Measurements from ENCODE around the gene BABAM2. TPM values are rescaled to one million over a fixed set of nuclear protein-coding genes. Genes with fewer than 3 reads are reported as not detected.

Gene BABAM2
- polyA plus RNA-seq, 4 donors: 43.6 to 58.2 (median 51.3) TPM

DNA sequence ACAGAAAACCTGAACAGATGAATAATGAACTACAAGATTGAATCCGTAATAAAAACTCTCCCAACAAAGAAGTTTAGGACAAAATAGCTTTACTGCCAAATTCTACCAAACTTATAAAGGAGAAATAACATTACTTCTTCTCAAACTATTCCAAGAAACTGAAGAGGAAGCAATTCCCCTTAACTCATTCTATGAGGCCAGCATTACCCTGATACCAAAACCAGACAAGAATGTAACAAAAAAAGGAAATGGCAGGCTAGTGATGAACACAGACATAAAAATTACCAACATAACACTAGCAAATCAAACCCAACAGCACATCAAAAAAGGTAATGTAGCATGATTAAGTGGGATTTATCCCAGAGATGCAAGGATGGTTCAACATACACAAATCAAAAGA, 288.4 kb downstream of the BABAM2 start:
- DNase-seq (ENCODE audit: low read depth in 4 of 4, low spot score in 2 of 4): no peak

DNA sequence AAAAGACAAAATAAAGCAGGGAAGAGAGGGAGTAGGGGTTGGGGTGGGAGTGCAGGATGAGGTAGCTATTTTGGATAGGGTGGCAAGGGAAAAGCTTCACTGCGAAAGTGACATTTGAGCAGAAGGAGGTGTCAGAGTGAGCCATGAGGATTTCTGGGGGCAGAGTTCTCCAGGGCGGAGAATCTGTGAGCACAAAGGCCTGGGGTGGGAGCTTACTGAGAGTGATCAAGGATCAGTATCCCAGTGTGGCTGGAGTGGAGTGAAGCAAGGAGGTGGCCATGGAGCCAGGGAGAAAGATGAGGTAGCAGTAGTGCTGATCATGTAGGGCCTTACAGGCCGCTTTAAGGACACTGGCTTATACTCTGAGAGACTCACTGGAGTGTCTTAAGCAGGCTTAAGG, 291.3 kb downstream of the BABAM2 start:
- no peak for DNase-seq (ENCODE audit: low read depth in 4 of 4, low spot score in 2 of 4)

DNA sequence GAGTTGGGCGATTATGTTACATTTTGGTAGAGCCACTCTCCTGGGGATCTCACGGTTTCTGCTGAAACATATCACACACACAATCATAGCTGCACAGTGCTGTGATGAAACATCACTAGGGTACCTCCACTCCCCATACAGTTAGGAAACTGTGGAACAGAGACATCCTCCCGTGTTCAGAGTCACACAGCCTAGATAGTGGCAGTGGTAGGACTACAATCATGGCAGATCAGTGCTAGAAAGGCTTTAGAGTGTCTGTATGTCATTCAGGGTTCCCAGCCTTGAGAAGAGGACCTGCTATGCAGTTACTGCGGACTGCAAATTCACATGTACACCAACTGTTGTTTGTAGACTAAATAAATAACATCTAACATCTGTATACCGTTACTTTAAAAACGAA, 291.8 kb downstream of the BABAM2 start:
- DNase-seq (ENCODE audit: low read depth in 4 of 4, low spot score in 2 of 4): no peak

DNA sequence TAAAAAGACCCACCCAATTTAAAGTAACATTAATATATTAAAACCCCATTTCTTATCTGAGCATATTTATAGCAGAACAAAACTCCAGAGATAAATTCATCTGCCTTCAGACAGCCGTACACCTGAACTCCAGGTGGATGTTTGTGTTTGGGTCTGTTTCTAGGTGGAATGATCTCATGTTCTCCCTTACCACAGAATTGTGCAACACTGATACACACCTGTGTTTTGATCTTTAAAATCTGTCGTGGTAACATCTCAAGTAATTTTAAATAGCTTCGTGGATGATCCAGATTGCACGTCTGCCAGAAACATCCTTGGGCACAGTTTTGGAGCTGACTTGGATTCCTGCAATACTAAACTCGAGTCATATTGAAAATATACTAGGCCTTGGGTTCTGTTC, 294.6 kb downstream of the BABAM2 start:
- no peak for DNase-seq (ENCODE audit: low read depth in 4 of 4, low spot score in 2 of 4)

DNA sequence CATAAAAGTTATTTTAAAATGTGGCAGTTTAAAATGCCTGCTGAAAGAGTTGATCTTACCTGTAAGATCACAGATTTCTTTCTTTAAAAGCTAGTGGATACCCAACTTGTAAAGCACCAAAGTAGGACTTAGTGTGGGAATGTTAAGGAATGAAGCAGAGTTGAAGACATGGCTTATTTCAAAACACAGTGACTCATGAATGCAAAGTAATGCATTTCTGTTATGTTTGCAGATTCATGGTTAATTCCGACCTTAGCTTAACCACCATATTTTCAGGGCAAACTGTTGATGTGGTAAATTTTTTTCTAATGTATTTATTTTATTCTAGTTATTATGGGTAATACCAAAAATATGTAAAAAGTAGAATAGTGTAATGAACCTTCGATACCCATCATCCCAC, 295.4 kb downstream of the BABAM2 start:
- DNase-seq (ENCODE audit: low read depth in 4 of 4, low spot score in 2 of 4): no peak

DNA sequence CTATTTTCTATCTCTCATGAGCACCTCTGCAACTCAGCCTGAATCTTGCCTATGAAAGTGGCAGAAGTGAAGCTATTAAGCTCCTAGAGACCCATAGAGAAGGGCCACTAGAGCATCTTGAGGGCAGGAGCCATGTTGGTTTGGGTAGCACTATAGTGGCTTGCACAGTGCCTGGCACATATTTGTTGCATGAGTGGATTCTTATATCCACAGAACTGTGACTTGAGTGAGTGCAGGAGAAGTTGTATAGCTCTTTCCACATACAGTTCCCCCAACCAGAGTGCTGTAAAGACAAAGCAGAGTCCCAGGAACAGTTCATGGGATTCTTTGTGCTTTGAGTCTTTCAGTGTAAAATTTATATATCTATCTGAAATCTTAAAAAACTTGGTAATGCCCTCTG, 296.7 kb downstream of the BABAM2 start:
- no peak for DNase-seq (ENCODE audit: low read depth in 4 of 4, low spot score in 2 of 4)

DNA sequence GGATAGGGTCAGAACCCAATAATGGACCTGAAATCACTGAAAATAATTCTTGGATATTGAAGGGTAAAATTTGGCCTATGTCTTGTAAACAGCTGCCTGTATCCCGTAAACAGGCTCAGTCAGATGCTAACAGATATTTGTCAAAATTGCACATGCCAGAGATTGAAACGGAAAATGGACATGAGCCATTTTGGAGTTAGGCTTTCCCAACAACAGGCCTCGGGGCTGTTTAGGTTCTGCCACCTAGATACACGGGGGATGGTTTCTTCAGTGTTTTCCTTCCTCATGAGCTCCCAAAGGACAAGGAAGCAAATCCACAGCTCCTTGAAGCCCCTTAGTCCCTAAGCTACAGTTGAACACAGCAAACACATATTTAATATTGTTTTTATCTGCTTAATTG, 297.9 kb downstream of the BABAM2 start:
- DNase-seq (ENCODE audit: low read depth in 4 of 4, low spot score in 2 of 4): no peak

DNA sequence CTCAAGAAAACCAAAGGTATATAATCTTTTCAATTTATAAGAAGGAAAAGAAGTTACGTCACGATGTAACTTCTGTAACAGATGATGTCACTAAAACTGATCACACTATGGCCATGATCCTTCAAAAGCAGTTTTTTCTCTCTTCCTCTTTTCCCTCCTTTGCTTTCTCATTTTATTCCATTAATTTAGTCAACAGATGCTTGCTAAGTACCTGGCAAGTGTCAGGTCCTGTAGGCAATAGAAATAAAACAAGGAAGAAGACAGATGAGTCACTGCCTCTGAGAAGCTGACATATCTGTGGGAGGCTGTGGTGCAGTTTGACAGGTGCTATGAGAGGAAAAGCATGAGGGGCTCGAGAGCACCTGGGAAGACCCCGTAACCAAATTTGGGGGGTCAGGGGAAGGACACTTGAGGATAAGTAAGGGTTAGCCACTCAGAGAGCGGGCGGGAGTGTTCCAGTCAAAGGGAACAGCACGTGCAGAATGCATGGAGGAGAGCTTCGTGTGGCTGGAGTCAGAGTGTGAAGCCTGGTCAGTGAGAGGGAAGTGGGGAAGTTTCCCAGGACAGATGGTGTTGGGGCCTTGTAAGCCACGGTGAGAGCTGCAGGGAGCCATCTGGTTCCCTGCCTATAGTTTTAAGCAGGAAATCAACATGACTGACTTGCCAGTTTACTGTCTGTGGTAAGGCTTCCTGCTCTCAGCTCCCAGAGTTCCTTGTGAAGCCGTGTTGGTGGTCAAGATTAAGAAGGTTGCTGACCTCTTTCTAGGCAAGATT, 303.3 kb downstream of the BABAM2 start:
- no peak for DNase-seq (ENCODE audit: low read depth in 4 of 4, low spot score in 2 of 4)

DNA sequence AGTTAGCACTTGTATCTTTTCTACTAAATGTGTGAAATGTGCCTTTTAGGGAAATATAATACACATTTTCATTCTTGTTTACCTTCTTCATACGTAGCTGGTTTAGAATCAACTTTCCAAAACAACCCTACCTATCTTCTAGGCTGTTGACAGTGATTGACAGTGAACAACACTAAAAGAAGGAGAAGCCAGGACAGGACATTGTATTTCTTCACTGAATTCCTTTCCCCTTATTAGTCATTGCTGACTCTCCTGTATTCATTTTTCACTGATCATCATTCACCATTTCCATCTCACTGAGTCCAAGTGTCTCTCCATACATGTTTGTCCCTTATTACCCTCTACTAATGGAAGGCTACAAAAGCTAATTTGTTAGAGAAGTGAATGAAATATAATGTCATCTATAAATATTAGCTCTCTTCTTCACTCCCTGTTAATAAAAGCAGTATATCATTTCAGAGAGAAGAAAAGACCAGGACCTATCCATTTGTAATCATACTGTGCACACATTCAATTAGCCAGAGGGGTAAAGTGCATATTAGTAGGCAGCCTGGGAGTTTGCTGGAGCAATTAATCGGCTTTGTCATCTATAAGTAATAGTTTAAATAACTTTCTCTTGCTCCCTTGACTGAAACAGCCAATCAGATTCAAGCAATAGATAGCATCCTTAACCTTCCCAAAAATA, 309.6 kb downstream of the BABAM2 start:
- no peak for DNase-seq (ENCODE audit: low read depth in 4 of 4, low spot score in 2 of 4)

DNA sequence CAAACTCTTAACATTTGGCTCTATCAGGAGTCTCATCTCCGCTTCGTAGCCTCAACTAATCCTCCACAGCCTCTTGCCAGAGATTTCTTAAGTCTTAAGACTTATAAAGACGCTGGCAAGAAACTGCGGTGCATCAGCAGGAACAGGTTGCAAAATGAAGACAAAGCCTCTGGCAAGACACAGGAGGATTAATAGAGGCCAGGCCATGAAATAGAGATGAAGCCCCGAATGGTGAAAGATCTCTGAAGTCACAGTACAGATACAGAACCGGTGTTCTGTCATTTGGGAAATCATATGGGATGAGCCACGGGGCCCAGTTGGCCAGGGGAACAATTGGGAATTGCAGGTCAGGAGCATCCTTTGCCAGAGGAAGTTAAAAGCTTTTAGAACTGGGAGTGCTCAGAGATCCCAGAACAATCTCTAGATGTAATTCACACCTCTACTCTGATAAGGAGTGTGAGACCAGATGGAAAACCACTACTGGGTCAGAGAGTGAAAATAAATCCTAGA, 311.2 kb downstream of the BABAM2 start:
- DNase-seq (ENCODE audit: low read depth in 4 of 4, low spot score in 2 of 4): no peak

DNA sequence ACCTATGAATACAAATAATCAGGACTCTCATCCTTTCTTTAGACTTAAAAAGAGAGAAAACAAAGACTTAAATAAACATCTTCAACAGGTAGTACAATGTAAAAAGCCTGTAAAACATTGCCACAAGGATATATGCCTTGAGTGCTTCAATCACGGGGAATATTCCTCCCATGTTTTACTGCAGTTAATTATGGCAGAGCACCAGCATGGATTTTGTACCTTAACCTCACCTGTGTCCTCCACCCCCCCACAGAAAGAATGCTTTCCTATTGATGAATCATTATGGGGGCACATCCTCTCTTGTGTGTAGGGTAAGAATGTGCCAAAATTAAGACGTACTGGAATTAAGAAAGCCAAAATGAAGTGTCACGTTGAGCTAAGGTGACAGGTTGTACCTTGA, 312.2 kb downstream of the BABAM2 start:
- no peak for DNase-seq (ENCODE audit: low read depth in 4 of 4, low spot score in 2 of 4)

DNA sequence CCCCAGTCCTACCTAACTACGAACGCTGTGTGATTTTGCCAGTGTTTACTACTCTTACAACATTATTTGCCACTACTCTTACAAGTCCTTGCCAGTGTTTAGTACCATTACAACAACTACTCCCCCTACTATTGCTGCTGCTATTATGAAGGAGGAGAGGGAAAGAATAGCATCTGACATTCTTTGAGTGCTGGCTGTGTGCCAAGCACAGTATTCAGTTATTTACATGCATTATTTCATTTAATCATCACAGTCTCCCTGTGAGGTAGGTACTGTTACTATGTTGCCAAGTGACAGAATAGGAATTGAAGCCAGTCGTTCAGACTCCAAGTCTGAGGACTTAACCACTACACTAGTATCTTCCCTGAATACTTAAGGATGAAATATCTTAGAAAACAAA, 316.2 kb downstream of the BABAM2 start:
- no peak for DNase-seq (ENCODE audit: low read depth in 4 of 4, low spot score in 2 of 4)

DNA sequence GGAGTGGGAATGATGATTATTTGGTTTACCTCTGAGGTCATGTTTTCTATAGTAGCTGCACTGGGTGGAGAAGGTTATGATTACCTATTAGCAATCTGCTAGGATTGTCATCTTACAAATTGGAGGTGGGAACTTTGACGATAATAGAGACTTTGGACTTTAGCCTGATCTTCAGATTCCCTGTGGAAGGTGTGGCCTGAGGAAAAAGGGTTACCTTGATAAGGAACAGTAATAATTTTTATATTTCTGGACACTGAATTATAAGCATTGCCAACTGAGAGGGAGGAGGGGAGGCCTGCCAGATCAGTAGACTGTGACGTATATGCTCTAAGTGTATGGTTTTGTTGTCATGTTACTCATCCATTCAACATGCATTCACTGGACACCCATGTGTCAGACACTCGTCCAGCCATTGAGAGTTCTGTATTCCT, 318.7 kb downstream of the BABAM2 start:
- DNase-seq (ENCODE audit: low read depth in 4 of 4, low spot score in 2 of 4): no peak

DNA sequence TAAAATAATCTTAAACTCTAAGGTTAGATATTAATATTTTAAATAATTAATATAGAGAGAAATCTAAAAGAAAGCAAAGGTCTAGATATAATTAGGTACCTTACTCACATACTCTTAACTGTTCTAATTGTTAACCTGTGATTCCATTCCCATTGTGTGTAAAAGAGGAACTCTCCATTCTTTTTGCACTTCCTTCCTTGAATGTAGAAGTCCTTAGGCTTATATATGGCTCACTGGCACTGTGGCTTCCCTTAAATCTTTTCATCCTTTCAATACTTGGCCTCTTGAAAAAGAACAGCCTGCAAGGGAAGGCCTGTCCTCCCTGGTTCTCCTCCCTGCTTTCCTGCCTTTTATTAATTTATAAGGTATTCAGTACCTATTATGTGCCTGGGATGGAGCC, 319.3 kb downstream of the BABAM2 start:
- DNase-seq (ENCODE audit: low read depth in 4 of 4, low spot score in 2 of 4): no peak

DNA sequence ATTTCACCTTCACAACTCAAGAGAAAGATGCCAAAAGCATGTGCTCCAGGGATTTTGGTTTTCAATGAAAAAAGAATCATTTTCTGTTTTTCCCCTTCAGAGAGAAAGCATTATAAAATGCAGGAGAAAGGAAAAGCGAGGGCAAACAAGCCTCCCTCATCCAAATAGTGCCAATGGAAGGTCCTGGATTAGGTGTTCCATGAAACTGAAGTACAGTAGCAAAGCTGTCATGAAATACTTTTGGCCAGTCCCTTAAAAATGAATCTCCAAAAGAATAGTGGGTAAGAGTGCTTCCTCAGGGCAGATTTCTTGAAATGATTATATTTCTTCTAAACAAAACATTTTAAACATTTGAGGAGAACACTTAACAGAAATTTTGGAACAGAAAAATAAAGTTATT, 320.0 kb downstream of the BABAM2 start:
- no peak for DNase-seq (ENCODE audit: low read depth in 4 of 4, low spot score in 2 of 4)

DNA sequence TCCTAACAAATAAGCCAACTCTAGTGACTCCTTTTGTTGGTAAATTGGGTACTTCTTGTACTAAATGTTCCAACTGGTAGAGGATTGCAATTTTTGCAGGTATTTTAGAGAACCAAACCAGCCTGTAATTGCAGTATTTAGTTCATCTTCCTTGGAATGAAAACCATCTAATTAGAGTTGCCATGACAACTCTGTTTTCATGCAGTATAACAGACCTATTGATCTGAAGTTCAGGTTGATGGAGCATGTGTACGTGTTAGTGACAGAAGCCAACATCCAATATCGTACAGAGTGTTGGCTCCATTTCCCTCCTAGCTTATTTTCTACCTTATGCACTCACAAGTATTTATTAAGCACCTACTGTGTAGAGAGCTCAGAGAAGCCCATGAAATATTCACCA, 325.8 kb downstream of the BABAM2 start:
- DNase-seq (ENCODE audit: low read depth in 4 of 4, low spot score in 2 of 4): no peak

DNA sequence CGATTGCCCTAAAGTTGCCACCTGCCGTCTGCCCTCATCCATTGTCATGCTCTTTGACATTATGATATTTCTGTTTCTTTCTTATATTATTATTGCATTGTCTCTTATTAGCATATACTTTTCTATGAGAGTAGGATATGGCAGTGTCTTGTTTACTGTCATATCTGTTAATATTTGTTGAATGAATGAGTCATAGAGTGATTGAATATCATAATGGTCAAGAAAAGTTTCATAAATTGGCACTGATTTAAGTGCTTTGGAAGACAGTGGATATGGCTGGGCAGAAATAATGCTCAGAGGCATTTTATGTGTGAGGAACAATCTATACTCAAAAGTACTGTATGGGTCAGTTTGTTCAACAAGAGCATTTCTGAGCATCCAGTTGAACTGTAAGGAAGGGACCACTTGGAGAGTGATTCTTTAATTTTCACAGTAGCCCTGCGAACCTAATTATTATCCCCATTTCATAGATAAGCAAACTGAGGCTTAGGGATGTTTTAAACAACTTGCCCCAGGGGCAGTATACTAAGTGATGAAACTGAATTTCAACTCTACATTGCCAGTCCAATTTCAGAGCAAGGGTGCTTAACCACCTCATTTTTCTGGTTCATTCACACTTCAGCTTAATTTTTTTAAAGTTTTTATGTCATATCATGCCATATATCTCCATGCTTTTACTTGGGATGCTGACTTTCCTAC, 326.7 kb downstream of the BABAM2 start:
- DNase-seq (ENCODE audit: low read depth in 4 of 4, low spot score in 2 of 4): no peak

DNA sequence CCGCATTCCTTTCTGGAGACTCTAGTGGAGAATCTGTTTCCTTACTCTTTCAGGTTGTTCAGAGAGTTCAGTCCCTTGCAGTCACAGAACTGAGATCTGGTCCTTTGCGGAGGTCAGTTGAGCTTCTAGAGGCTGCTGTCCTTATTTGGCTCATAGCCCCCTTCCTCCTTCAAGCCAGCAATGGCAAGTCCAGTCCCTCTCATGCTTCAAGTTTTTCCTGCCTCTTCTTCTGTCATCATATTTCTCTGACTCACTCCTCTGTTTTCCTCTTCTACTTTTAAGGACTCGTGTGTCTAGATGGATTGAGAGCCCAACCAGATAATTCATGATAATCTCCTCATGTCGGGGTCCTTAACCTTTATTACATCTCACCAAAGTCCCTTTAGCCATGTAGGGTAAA, 328.6 kb downstream of the BABAM2 start:
- no peak for DNase-seq (ENCODE audit: low read depth in 4 of 4, low spot score in 2 of 4)

DNA sequence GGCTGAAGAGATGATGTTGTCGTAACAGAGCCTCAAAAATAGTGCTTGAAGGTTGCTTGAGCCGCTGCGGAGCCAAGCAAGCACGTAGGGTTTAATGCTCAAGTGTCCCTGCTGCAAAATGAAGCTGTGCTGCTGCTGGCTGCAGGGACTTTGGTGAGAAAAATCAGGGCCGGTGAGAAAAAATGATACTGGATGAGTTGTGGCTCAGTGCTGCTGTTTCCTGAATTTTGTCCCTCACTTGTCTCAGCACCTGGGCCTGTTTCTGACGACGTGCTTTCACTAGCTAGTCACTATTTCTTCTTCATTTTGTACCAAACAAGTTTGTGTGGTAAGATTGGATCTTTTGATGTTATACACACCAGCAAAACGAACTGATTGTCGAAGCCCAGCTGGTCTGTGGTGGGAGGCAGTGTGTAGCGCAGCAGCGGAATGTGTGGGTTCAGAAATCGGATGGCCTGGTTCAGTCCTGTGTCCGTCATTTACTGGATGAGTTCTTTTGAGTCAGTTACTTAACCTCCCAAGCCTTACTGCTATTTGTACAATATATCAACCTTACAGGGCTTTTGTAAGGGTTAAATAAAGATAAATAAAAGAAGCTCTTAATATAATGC, 329.3 kb downstream of the BABAM2 start:
- no peak for DNase-seq (ENCODE audit: low read depth in 4 of 4, low spot score in 2 of 4)

DNA sequence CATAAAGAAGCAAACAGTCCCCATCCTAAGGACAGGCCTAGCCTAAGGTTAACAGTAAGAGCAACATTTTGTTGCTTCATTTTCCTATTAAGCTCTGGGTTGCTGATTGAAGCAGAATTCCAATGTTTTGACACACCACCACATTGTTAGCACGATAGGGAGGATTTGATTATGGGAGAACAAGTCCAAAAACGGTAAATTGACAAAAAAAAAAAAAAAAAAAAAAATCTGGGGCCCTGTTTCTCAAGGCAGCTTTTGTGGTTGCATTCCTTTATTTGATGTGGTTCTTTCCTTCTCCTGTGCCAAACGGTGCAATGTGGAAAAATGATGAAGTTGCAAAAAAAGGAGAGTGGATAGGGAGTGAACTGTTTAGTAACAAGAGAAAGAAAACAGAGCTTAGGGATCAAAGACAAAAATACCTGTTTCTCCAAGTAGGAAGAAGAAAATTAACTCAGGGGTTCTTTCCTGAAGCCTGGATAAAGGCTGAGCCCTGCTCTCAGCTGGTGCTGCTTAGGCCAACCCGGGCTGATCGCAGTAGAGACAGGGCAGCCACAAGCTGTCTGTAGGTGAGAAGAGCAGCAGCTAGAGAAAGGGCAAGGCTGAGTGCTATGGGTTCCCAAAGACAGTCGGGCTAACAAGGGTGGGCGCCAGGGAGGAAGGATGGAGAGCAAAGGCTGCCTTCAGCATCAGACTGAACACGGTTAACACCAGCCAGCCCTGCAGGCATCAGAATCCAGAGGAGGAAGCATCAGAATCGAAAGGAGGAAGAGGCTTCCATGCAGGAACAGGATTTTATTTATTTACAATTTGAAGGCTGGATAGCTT, 334.3 kb downstream of the BABAM2 start:
- DNase-seq (ENCODE audit: low read depth in 4 of 4, low spot score in 2 of 4): no peak

Measured in left renal cortex interstitium (tissue), 4 donors.